Subcutaneous abdominal adipose tissue (tissue), 5 donors: Measurements from ENCODE around the gene MCC.

Experiments
- H3K27ac ChIP-seq: one replicate; pipeline ENCODE4 v1.7.0; 2013; ENCODE audit warnings: low read depth, mild to moderate bottlenecking, inconsistent platforms, low read length, moderate library complexity
- H3K27me3 ChIP-seq, 5 donors: one replicate each; pipeline ENCODE4 v1.7.0; 2013; ENCODE audit warnings: low read length in 5 of 5, inconsistent platforms in 1 of 5; ENCODE audit not compliant: control insufficient read depth in 5 of 5, insufficient read depth in 4 of 5
- H3K36me3 ChIP-seq, 5 donors: one replicate each; pipeline ENCODE4 v1.7.0; 2013; ENCODE audit warnings: low read length in 5 of 5; ENCODE audit not compliant: control insufficient read depth in 5 of 5, insufficient read depth in 5 of 5
- H3K4me1 ChIP-seq, 5 donors: one replicate each; pipeline ENCODE4 v1.7.0; 2013; ENCODE audit warnings: low read length in 5 of 5, mild to moderate bottlenecking in 3 of 5, moderate library complexity in 1 of 5; ENCODE audit not compliant: control insufficient read depth in 5 of 5, insufficient read depth in 5 of 5
- H3K4me3 ChIP-seq, 5 donors: one replicate each; pipeline ENCODE4 v1.7.0; 2013; ENCODE audit warnings: low read length in 5 of 5, low read depth in 1 of 5
- H3K9ac ChIP-seq, 5 donors: one replicate each; pipeline ENCODE4 v1.7.0; 2013; ENCODE audit warnings: low read length in 5 of 5, mild to moderate bottlenecking in 4 of 5, moderate library complexity in 3 of 5
- H3K9me3 ChIP-seq, 5 donors: one replicate each; pipeline ENCODE4 v1.7.0; 2013; ENCODE audit warnings: low read length in 5 of 5; ENCODE audit not compliant: control insufficient read depth in 5 of 5
- donor health status: healthy.
- donor health status: healthy.
- donor health status: healthy.
- donor health status: healthy.
- donor health status: healthy.

The MCC gene

GRCh38 chr5:113378514-113378913, 109.7 kb downstream of the MCC start:
- no peak overlapping the region for H3K9ac ChIP-seq
- H3K36me3 ChIP-seq = no peaks in the 10 kb centered on the region

DNA sequence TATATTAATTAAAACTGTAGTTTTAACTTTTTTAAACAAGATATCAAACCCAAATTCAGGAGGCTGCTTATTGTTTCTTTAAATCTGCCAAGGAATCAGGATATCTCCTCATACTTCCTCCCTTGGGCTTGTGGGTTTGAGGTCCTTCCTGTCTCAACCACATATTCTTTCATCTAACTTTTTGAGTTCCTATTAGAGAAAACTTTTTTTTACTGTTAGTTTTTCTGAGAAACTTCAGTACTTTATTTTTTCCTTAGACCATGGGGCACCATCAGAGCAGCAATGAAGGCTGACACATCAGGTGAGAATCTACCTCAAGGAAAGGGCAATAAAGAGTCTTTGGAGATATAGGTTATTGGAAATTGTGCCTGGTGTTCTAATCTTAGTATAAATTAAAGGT, 110.2 kb downstream of the MCC start:
- H3K9me3 ChIP-seq = no peaks in the 10 kb centered on the region
- H3K9ac ChIP-seq = no peak overlapping the region
- H3K4me1 ChIP-seq = peaks cover 0 to 11% (median 8%) of the 10 kb centered on the region in 5 donors
- H3K36me3 ChIP-seq = no peaks in the 10 kb centered on the region
- no peak overlapping the region for H3K4me3 ChIP-seq
- no peaks in the 10 kb centered on the region for H3K27me3 ChIP-seq
- no peak overlapping the region for H3K27ac ChIP-seq

More at GRCh38 chr5:113378514-113378913, 109.7 kb downstream of the MCC start:
- Histone ChIP-seq H3K4me1 (peaks cover 0 to 11% (median 8%) of the 10 kb centered on the region in 5 donors), H3K27ac (no peak overlapping the region), H3K4me3 (no peak overlapping the region), H3K9me3 (no peaks in the 10 kb centered on the region), H3K27me3 (no peaks in the 10 kb centered on the region)

GRCh38 chr5:113376640-113377039, 111.6 kb downstream of the MCC start:
- H3K36me3 ChIP-seq = no peaks in the 10 kb centered on the region
- no peak overlapping the region for H3K9ac ChIP-seq
- peaks cover 0 to 16% (median 11%) of the 10 kb centered on the region in 5 donors for H3K4me1 ChIP-seq
- H3K27me3 ChIP-seq = no peaks in the 10 kb centered on the region
- no peak overlapping the region for H3K4me3 ChIP-seq
- no peaks in the 10 kb centered on the region for H3K9me3 ChIP-seq
- no peak overlapping the region for H3K27ac ChIP-seq

GRCh38 chr5:113375480-113376060, 112.7 kb downstream of the MCC start:
- H3K4me1 ChIP-seq = peaks cover 0 to 18% (median 8%) of the 10 kb centered on the region in 5 donors
- no peak overlapping the region for H3K9ac ChIP-seq
- no peak overlapping the region for H3K4me3 ChIP-seq
- no peaks in the 10 kb centered on the region for H3K27me3 ChIP-seq
- H3K36me3 ChIP-seq = no peaks in the 10 kb centered on the region
- H3K9me3 ChIP-seq = no peaks in the 10 kb centered on the region
- no peak overlapping the region for H3K27ac ChIP-seq

- H3K36me3 ChIP-seq = no peaks in the 10 kb centered on the region
- H3K27ac ChIP-seq = no peak overlapping the region
- no peaks in the 10 kb centered on the region for H3K27me3 ChIP-seq
- peaks cover 0 to 11% (median 3%) of the 10 kb centered on the region in 5 donors for H3K4me1 ChIP-seq
- no peak overlapping the region for H3K4me3 ChIP-seq
- H3K9ac ChIP-seq = no peak overlapping the region
- H3K9me3 ChIP-seq = no peaks in the 10 kb centered on the region
Observed at GRCh38 chr5:113373426-113373825, 114.8 kb downstream of the MCC start.

- Histone ChIP-seq H3K9ac (no peak overlapping the region), H3K4me3 (no peak overlapping the region), H3K27me3 (no peaks in the 10 kb centered on the region), H3K4me1 (peaks cover 0 to 7% (median 0%) of the 10 kb centered on the region in 5 donors), H3K36me3 (no peaks in the 10 kb centered on the region), H3K9me3 (no peaks in the 10 kb centered on the region), H3K27ac (no peak overlapping the region)
Observed at GRCh38 chr5:113371721-113372196, 116.5 kb downstream of the MCC start.

DNA sequence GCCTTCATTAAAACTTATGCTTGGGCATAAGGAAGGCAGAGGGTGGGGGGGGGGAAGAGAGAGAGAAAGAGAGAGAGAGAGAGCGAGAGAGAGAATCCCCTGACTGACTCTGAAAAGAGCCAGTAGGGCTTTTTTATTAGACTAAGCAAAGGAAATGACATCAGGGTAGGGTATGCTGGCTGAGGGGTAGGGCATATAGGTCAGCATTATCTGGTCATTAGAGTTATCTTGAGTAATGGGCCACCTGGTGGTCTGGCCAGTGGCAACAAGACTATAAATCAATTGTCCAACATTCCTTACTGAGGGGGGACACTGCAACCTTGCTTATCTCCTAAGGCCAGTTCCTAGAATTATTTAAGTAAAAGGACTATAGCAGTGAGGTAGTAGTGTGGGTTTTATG, 120.7 kb downstream of the MCC start:
- Histone ChIP-seq H3K36me3 (no peaks in the 10 kb centered on the region), H3K27me3 (no peaks in the 10 kb centered on the region), H3K4me3 (no peak overlapping the region), H3K9me3 (peaks cover 0 to 14% (median 12%) of the 10 kb centered on the region in 5 donors), H3K27ac (no peak overlapping the region), H3K9ac (no peak overlapping the region), H3K4me1 (peaks cover 0 to 7% (median 0%) of the 10 kb centered on the region in 5 donors)

DNA sequence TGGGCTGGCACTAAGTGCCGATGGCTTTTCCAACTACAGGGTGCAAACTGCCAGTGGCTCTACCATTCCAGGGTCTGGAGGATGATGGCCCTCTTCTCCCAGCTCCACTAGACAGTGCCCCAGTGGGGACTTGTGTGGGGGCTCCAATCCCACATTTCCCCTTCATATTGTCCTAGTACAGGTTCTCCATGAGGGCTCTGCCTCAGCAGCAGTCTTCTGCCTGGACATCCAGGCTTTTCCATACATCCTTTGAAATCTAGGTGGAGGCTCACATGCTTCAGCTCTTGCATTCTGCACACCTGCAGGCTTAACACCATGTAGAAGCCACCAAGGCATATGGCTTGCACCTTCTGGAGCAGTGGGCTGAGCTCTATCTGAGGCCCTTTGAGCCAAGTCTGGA, 123.8 kb downstream of the MCC start:
- Histone ChIP-seq H3K9ac (no peak overlapping the region), H3K27ac (no peak overlapping the region), H3K4me3 (peak overlapping the region in 2 of 5 donors; percentile 2 to 23), H3K9me3 (peaks cover 0 to 14% (median 12%) of the 10 kb centered on the region in 5 donors), H3K27me3 (no peaks in the 10 kb centered on the region), H3K36me3 (no peaks in the 10 kb centered on the region), H3K4me1 (no peaks in the 10 kb centered on the region)

DNA sequence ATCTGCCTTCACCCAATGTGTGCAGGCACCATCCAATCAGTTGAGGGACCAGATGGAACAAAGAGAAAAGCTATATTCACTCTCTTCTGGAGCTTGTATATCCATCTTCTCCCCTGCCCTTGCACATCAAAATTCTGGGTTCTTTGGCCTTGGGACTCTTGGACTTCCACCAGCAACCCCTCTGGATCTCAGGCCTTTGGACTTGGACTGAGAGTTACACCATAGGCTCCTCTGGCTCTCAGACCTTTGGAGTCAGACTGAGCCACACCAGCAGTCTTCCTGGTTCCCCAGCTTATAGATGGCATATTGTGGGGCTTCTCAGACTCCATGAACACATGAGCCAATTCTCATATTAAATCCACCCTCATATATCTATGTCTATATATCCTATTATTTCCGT, 126.6 kb downstream of the MCC start:
- H3K4me3 ChIP-seq = no peak overlapping the region
- no peaks in the 10 kb centered on the region for H3K36me3 ChIP-seq
- H3K27me3 ChIP-seq = no peaks in the 10 kb centered on the region
- H3K9ac ChIP-seq = no peak overlapping the region
- H3K4me1 ChIP-seq = peaks cover 2 to 11% (median 8%) of the 10 kb centered on the region in 5 donors
- no peak overlapping the region for H3K27ac ChIP-seq
- H3K9me3 ChIP-seq = peaks cover 0 to 14% (median 12%) of the 10 kb centered on the region in 5 donors

- no peak overlapping the region for H3K9ac ChIP-seq
- H3K9me3 ChIP-seq = peaks cover 0 to 3% (median 2%) of the 10 kb centered on the region in 5 donors
- H3K27ac ChIP-seq = no peak overlapping the region
- H3K27me3 ChIP-seq = no peaks in the 10 kb centered on the region
- H3K4me1 ChIP-seq = peaks cover 2 to 11% (median 8%) of the 10 kb centered on the region in 5 donors
- H3K36me3 ChIP-seq = no peaks in the 10 kb centered on the region
- H3K4me3 ChIP-seq = no peak overlapping the region
Observed at GRCh38 chr5:113359419-113359818, 128.8 kb downstream of the MCC start.
